Measurements from ENCODE around the gene FKRP. TPM values are rescaled to one million over a fixed set of nuclear protein-coding genes. Genes with fewer than 3 reads are reported as not detected.
A peak's percentile ranks its signal among the peaks of the same experiment; 100 is the strongest.

FKRP gene
- total and polyA plus RNA-seq, 8 donors = 6.0 to 76.3 (median 9.7) TPM

DNA sequence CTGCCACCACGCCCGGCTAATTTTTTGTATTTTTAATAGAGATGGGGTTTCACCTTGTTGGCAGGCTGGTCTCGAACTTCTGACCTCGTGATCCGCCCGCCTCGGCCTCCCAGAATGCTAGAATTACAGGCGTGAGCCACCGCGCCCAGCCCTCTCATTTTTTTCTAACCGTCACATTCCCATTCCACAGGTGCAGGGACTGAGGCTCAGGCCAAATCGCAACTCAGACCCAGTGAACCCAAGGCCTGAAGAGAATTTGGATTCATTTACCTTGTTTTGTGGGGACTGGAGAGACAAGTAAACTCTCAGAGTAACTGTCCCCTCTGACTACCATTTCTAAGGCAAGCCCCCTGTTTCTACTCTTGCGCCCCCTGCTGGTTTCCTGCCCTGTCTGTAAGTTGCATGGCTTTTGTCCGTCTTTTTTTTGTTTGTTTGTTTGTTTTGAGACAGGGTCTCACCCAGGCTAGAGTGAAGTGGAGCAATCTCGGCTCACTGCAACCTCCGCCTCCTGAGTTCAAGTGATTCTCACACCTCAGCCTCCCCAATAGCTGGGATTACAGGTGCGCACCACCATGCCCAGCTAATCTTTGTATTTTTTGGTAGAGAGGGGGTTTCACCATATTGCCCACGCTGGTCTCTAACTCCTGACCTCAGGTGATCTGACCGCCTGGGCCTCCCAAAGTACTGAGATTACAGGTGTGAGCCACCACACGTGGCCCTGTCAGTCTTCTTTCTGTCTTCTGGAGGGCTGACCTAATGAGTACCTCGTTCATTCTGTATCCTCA lies 2.7 kb downstream of the FKRP start:
- DNase-seq = peak; percentile 69 to 76
- intact Hi-C loops (cut with DNase I; ENCODE audit: low total_unique reads) = no loop called here
- no peaks in the 10 kb centered on the region for H3K27me3 ChIP-seq
- H3K27ac ChIP-seq = no peak overlapping the region
- no peaks in the 10 kb centered on the region for H3K9me3 ChIP-seq
- WGBS, 5 donors = 81 to 87% (median 84%) methylated on average over 21 of the region's 21 CpGs
- H3K36me3 ChIP-seq = peaks cover 4 to 42% (median 29%) of the 10 kb centered on the region in 4 donors
- H3K4me3 ChIP-seq = no peak overlapping the region
- TF ChIP-seq CTCF (IDR thresholded peaks at IDR 0.05) (peak in 5 of 7 experiments; percentile 40 to 64 (median 53)), POLR2A (IDR thresholded peaks at IDR 0.05) (no peak), POLR2AphosphoS5 (IDR thresholded peaks at IDR 0.05) (no peak), EP300 (IDR thresholded peaks at IDR 0.05) (no peak)
- H3K4me1 ChIP-seq = peaks cover 21 to 47% (median 33%) of the 10 kb centered on the region in 4 donors

GRCh38 chr19:46753420-46754155 lies 7.7 kb downstream of the FKRP start:
- H3K4me1 ChIP-seq = peaks cover 0 to 44% (median 12%) of the 10 kb centered on the region in 4 donors
- no peaks in the 10 kb centered on the region for H3K27me3 ChIP-seq
- intact Hi-C loops (cut with DNase I; ENCODE audit: low total_unique reads) = loop anchor here (10.0 kb wide), 1 partner anchor 241 kb away; no protein-coding TSS in a partner anchor
- 14 to 29% (median 21%) methylated on average over 4 of the region's 4 CpGs for WGBS, 5 donors
- peak in 5 of 7 experiments; percentile 5 to 47 (median 32) for TF ChIP-seq CTCF (IDR thresholded peaks at IDR 0.05)
- TF ChIP-seq POLR2A (IDR thresholded peaks at IDR 0.05) = no peak
- DNase-seq = peak; percentile 75 to 82
- H3K27ac ChIP-seq = no peak overlapping the region
- peaks cover 4 to 57% (median 42%) of the 10 kb centered on the region in 4 donors for H3K36me3 ChIP-seq
- H3K9me3 ChIP-seq = no peaks in the 10 kb centered on the region
- no peak overlapping the region for H3K4me3 ChIP-seq

- Histone ChIP-seq H3K9me3 (no peaks in the 10 kb centered on the region), H3K4me3 (no peak overlapping the region), H3K27me3 (no peaks in the 10 kb centered on the region), H3K4me1 (peaks cover 0 to 50% (median 14%) of the 10 kb centered on the region in 4 donors), H3K36me3 (peaks cover 4 to 43% (median 34%) of the 10 kb centered on the region in 4 donors), H3K27ac (peak overlapping the region in 4 of 5 donors; percentile 23 to 69 (median 57))
- WGBS, 5 donors = 81 to 84% (median 82%) methylated on average over 26 to 39 of the region's 39 CpGs
- intact Hi-C loops (cut with DNase I; ENCODE audit: low total_unique reads) = loop anchor here (5.0 to 10.0 kb wide), 2 partner anchors 87 to 240 kb away; no protein-coding TSS in a partner anchor
- DNase-seq = no peak
- TF ChIP-seq EP300 (IDR thresholded peaks at IDR 0.05) = no peak
- no peak for TF ChIP-seq CTCF (IDR thresholded peaks at IDR 0.05)
- TF ChIP-seq POLR2A (IDR thresholded peaks at IDR 0.05) = no peak
- no peak for TF ChIP-seq POLR2AphosphoS5 (IDR thresholded peaks at IDR 0.05)
Measured at GRCh38 chr19:46755077-46755852, 9.4 kb downstream of the FKRP start.

All from stomach (tissue), 9 donors.